Ramos (cell line): ENCODE measurements around the gene CHST4.
"Not testable (repeated sequence)": the region's sequence is repeated elsewhere in the genome, so short reads cannot be mapped to it uniquely, and the experiment has no call there.

Source experiments
- in situ Hi-C: fragments of 300-500 bp; cut with MboI; formaldehyde crosslinking; loops from one replicate; pipeline ENCODE4 v1.14.3; 2022; ENCODE audit warnings: low sequenced_read_pairs; ENCODE audit not compliant: unreplicated experiment

Gene CHST4

GRCh38 chr16:71526111-71526631, at the start of gene CHST4:
Gene CHST4 (plus strand): TSS chr16:71526426. CDS start chr16:71536678, 10,252 bp downstream.
- in situ Hi-C loops, result no loop called here

GRCh38 chr16:71476457-71477124, 49.6 kb upstream of the CHST4 start:
- in situ Hi-C loops, result no loop called here

GRCh38 chr16:71479420-71479819, 46.8 kb upstream of the CHST4 start:
- in situ Hi-C loops, result no loop called here

GRCh38 chr16:71480956-71481355, 45.3 kb upstream of the CHST4 start:
- in situ Hi-C loops, result no loop called here

GRCh38 chr16:71482569-71482968, 43.7 kb upstream of the CHST4 start:
- in situ Hi-C loops, result no loop called here

- in situ Hi-C loops, result no loop called here
These were observed 42.0 kb upstream of the CHST4 start for GRCh38 chr16:71484006-71484893.

GRCh38 chr16:71489122-71489521, 37.1 kb upstream of the CHST4 start, which contains the start of gene ZNF19:
Gene ZNF19 (minus strand): TSS chr16:71489324. CDS start chr16:71482114, 7,210 bp downstream.
- in situ Hi-C loops, result no loop called here

- in situ Hi-C loops, result no loop called here
These were observed 35.9 kb upstream of the CHST4 start for GRCh38 chr16:71490361-71490760.

- in situ Hi-C loops, result no loop called here
These were observed 35.2 kb upstream of the CHST4 start for GRCh38 chr16:71491054-71491453.

GRCh38 chr16:71492786-71493185, 33.4 kb upstream of the CHST4 start:
- in situ Hi-C loops, result no loop called here

- in situ Hi-C loops, result no loop called here
These were observed 33.0 kb upstream of the CHST4 start for GRCh38 chr16:71493213-71493612.

- in situ Hi-C loops, result loop anchor here (5.0 kb wide), 1 partner anchor 81 kb away; no protein-coding TSS in a partner anchor
These were observed 28.2 kb upstream of the CHST4 start for GRCh38 chr16:71498031-71498430.

GRCh38 chr16:71499775-71500364, 26.4 kb upstream of the CHST4 start:
- in situ Hi-C loops, result loop anchor here (5.0 kb wide), 1 partner anchor 83 kb away; no protein-coding TSS in a partner anchor

- in situ Hi-C loops, result no loop called here
These were observed 25.3 kb upstream of the CHST4 start for GRCh38 chr16:71500964-71501363.

- in situ Hi-C loops, result no loop called here
These were observed 24.7 kb upstream of the CHST4 start for GRCh38 chr16:71501547-71501946.

- in situ Hi-C loops, result not testable (repeated sequence)
These were observed 22.2 kb upstream of the CHST4 start for GRCh38 chr16:71504051-71504450.

GRCh38 chr16:71504901-71505300, 21.3 kb upstream of the CHST4 start:
- in situ Hi-C loops, result no loop called here

GRCh38 chr16:71507061-71507460, 19.2 kb upstream of the CHST4 start:
- in situ Hi-C loops, result no loop called here

- in situ Hi-C loops, result no loop called here
These were observed 12.9 kb upstream of the CHST4 start for GRCh38 chr16:71513302-71513701.

- in situ Hi-C loops, result no loop called here
These were observed 11.8 kb upstream of the CHST4 start for GRCh38 chr16:71514476-71514875.

- in situ Hi-C loops, result no loop called here
These were observed 11.2 kb upstream of the CHST4 start for GRCh38 chr16:71515026-71515425.
